Measurements from ENCODE around the gene FAM53B.
"Not testable (repeated sequence)": the region's sequence is repeated elsewhere in the genome, so short reads cannot be mapped to it uniquely, and the experiment has no call there.

Gene FAM53B

GRCh38 chr10:124756156-124756903, 12.2 kb upstream of the FAM53B start:
- FAIRE-seq = no peak
- DNase-seq (ENCODE audit: insufficient read length, low spot score) = no peak
- TF ChIP-seq TAF1 (IDR thresholded peaks at IDR 0.05; ENCODE audit: low read depth, low read length) (no peak), POLR2A (IDR thresholded peaks at IDR 0.05; ENCODE audit: low read depth, low read length) (no peak), POU2F2 (IDR thresholded peaks at IDR 0.05; ENCODE audit: low read depth, low read length) (no peak), POLR2AphosphoS5 (IDR thresholded peaks at IDR 0.05; ENCODE audit: low read depth, low read length) (no peak), PAX5 (IDR thresholded peaks at IDR 0.05; ENCODE audit: insufficient read depth, low read length, severe bottlenecking) (no peak), SPI1 (IDR thresholded peaks at IDR 0.05; ENCODE audit: low read depth, low read length) (no peak)

DNA sequence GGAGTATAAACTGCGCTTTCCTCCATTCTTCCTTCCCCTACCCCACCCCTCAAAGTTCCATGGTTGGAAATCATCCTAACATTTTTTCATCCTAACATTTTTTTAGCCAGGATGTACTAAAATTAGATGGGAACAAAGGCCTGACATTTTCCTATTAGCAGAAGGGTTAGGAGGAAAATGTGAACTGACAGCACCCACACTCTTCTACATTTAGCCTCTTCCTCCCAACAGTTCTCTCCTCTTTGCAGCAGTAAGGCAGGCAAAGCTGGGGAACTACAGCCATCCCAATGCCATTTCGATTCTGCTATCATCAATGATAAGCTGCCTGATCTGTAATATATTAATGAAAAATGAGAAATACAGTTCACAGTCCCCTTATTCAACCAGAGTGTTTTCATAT, 11.4 kb upstream of the FAM53B start:
- TF ChIP-seq SPI1 (IDR thresholded peaks at IDR 0.05; ENCODE audit: low read depth, low read length) (no peak), PAX5 (IDR thresholded peaks at IDR 0.05; ENCODE audit: insufficient read depth, low read length, severe bottlenecking) (no peak), POU2F2 (IDR thresholded peaks at IDR 0.05; ENCODE audit: low read depth, low read length) (no peak), POLR2A (IDR thresholded peaks at IDR 0.05; ENCODE audit: low read depth, low read length) (no peak), TAF1 (IDR thresholded peaks at IDR 0.05; ENCODE audit: low read depth, low read length) (no peak), POLR2AphosphoS5 (IDR thresholded peaks at IDR 0.05; ENCODE audit: low read depth, low read length) (no peak)
- FAIRE-seq (no peak), DNase-seq (ENCODE audit: insufficient read length, low spot score) (no peak)

DNA sequence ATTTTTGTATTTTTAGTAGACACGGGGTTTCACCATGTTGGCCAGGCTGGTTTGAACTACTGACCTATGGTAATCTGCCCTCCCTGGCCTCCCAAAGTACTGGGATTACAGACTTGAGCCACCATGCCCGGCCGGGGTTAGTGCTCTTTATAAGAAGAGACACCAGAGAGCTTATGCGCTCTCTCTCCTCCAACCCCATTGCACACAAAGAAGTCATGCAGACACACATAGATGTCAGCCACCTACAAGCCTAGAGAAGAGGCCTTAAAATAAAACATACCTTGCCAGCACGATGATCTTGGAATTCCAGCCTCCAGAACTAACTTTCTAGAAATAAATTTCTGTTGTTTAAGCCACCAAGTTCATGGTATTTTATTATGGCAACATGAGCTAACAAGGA, 10.0 kb upstream of the FAM53B start:
- TF ChIP-seq TAF1 (IDR thresholded peaks at IDR 0.05; ENCODE audit: low read depth, low read length) (no peak), POLR2A (IDR thresholded peaks at IDR 0.05; ENCODE audit: low read depth, low read length) (no peak), PAX5 (IDR thresholded peaks at IDR 0.05; ENCODE audit: insufficient read depth, low read length, severe bottlenecking) (no peak), POU2F2 (IDR thresholded peaks at IDR 0.05; ENCODE audit: low read depth, low read length) (no peak)
- DNase-seq (ENCODE audit: insufficient read length, low spot score) (no peak), FAIRE-seq (no peak)

DNA sequence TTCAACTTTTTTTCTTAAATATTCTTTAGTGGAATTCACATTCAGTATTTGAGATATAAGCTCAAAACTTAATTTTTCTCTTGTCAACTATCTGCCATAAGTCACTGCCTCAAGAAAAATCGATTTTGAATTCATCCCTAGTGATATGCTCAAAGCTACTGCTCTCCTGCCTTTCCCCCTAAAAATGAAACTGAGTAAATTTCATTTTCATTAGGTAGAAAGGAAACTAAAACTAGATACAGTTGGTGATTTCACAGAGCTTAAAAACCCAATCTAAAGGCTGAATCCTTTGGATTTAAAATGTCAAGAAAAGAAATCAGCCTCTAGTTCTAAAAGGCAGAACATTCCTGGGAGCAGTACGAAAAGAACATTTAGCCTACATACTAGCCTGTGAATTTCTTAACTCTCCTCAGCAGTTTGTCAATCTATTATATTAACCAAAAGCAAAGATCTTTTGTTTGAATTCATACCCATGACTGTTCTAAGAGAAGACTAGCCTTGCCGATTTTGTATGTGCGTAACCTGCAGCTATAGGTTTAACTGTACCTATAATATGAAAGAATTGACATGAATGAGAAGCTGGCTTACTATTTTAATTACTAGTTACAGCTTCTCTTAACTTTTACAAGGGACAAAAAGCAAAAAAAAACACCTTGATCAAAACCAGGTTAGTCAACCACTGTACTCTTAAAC, 4.9 kb upstream of the FAM53B start:
- TF ChIP-seq POU2F2 (IDR thresholded peaks at IDR 0.05; ENCODE audit: low read depth, low read length) (no peak), POLR2A (IDR thresholded peaks at IDR 0.05; ENCODE audit: low read depth, low read length) (no peak), PAX5 (IDR thresholded peaks at IDR 0.05; ENCODE audit: insufficient read depth, low read length, severe bottlenecking) (no peak), TAF1 (IDR thresholded peaks at IDR 0.05; ENCODE audit: low read depth, low read length) (no peak), POLR2AphosphoS5 (IDR thresholded peaks at IDR 0.05; ENCODE audit: low read depth, low read length) (no peak), SPI1 (IDR thresholded peaks at IDR 0.05; ENCODE audit: low read depth, low read length) (no peak)
- DNase-seq (ENCODE audit: insufficient read length, low spot score) (no peak), FAIRE-seq (no peak)

DNA sequence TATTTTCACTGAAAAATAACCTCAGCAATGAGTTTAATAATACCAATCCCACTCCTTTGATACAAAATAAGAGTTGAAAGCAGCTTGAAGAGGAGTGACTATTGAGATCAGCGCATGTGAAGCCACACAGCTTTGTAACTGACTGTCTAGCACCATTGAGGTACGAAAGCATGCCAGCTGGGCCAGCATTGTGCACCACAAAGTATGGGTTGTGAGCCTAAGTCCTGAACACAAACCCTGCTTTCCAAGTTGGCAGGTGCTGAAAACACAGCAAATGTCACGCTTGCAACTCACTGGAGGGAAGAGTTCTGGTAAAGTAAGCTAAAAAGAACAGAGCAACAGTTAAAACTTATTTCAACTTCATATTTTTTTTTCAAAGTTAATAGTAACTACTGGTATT, 4.0 kb upstream of the FAM53B start:
- no peak for TF ChIP-seq POU2F2 (IDR thresholded peaks at IDR 0.05; ENCODE audit: low read depth, low read length)
- no peak for TF ChIP-seq PAX5 (IDR thresholded peaks at IDR 0.05; ENCODE audit: insufficient read depth, low read length, severe bottlenecking)
- TF ChIP-seq POLR2AphosphoS5 (IDR thresholded peaks at IDR 0.05; ENCODE audit: low read depth, low read length) = no peak
- no peak for TF ChIP-seq TAF1 (IDR thresholded peaks at IDR 0.05; ENCODE audit: low read depth, low read length)
- TF ChIP-seq POLR2A (IDR thresholded peaks at IDR 0.05; ENCODE audit: low read depth, low read length) = no peak
- no peak for TF ChIP-seq SPI1 (IDR thresholded peaks at IDR 0.05; ENCODE audit: low read depth, low read length)
- FAIRE-seq (peak; percentile 31), DNase-seq (ENCODE audit: insufficient read length, low spot score) (no peak)

DNA sequence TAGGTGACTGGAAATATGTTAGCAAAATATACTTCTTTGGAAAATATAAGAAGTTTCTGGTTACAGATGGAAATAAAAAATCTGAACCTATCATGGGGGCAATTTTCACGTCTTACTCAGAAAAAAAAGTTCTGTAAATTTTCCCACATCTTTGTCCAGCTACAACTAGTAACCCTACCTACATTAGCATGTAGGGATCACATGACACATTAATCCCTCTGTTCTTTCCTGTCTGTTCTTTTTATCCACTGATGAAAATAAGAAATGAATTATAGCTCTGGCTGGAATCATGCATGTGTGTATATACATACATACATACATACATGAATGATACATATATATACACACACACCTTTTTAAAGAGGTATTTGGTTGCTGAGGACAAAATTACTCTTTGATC, 3.6 kb upstream of the FAM53B start:
- FAIRE-seq (no peak), DNase-seq (ENCODE audit: insufficient read length, low spot score) (no peak)
- no peak for TF ChIP-seq TAF1 (IDR thresholded peaks at IDR 0.05; ENCODE audit: low read depth, low read length)
- no peak for TF ChIP-seq POLR2A (IDR thresholded peaks at IDR 0.05; ENCODE audit: low read depth, low read length)
- no peak for TF ChIP-seq POLR2AphosphoS5 (IDR thresholded peaks at IDR 0.05; ENCODE audit: low read depth, low read length)
- TF ChIP-seq POU2F2 (IDR thresholded peaks at IDR 0.05; ENCODE audit: low read depth, low read length) = no peak
- no peak for TF ChIP-seq SPI1 (IDR thresholded peaks at IDR 0.05; ENCODE audit: low read depth, low read length)
- TF ChIP-seq PAX5 (IDR thresholded peaks at IDR 0.05; ENCODE audit: insufficient read depth, low read length, severe bottlenecking) = no peak

DNA sequence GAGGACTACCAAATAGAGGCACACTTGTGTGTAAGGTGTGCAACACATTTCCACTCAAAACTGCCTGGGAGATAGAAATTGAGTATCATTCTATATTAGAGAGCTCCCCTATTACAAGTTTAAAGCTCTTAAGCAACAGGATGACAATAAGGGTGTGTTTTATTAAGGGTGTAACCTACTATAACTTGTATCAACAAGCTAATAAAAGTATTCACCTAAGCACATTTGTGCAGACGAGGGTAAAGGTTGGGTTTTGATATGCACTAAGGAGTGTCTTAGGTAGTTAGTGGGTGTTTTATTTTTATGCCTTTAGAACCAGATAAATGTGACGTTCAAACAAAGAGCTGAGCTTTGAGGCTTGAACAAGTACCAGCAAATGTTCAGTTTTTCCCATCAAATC, 2.8 kb upstream of the FAM53B start:
- DNase-seq (ENCODE audit: insufficient read length, low spot score) (no peak), FAIRE-seq (no peak)
- TF ChIP-seq POLR2A (IDR thresholded peaks at IDR 0.05; ENCODE audit: low read depth, low read length) (no peak), PAX5 (IDR thresholded peaks at IDR 0.05; ENCODE audit: insufficient read depth, low read length, severe bottlenecking) (no peak), POLR2AphosphoS5 (IDR thresholded peaks at IDR 0.05; ENCODE audit: low read depth, low read length) (no peak), POU2F2 (IDR thresholded peaks at IDR 0.05; ENCODE audit: low read depth, low read length) (no peak), TAF1 (IDR thresholded peaks at IDR 0.05; ENCODE audit: low read depth, low read length) (no peak), SPI1 (IDR thresholded peaks at IDR 0.05; ENCODE audit: low read depth, low read length) (no peak)

- FAIRE-seq; DNase-seq (ENCODE audit: insufficient read length, low spot score): not testable (repeated sequence)
These were observed 2.3 kb upstream of the FAM53B start for GRCh38 chr10:124746447-124746846.

GRCh38 chr10:124745673-124746072, 1.5 kb upstream of the FAM53B start:
- no peak for FAIRE-seq
- DNase-seq (ENCODE audit: insufficient read length, low spot score) = no peak

More at GRCh38 chr10:124745673-124746072, 1.5 kb upstream of the FAM53B start:
- no peak for TF ChIP-seq TAF1 (IDR thresholded peaks at IDR 0.05; ENCODE audit: low read depth, low read length)
- no peak for TF ChIP-seq SPI1 (IDR thresholded peaks at IDR 0.05; ENCODE audit: low read depth, low read length)
- TF ChIP-seq PAX5 (IDR thresholded peaks at IDR 0.05; ENCODE audit: insufficient read depth, low read length, severe bottlenecking) = no peak
- no peak for TF ChIP-seq POU2F2 (IDR thresholded peaks at IDR 0.05; ENCODE audit: low read depth, low read length)
- TF ChIP-seq POLR2AphosphoS5 (IDR thresholded peaks at IDR 0.05; ENCODE audit: low read depth, low read length) = no peak
- TF ChIP-seq POLR2A (IDR thresholded peaks at IDR 0.05; ENCODE audit: low read depth, low read length) = no peak

All from GM12891 (cell line).